ENCODE measurements around the gene CCDC92B. TPM values are rescaled to one million over a fixed set of nuclear protein-coding genes. Genes with fewer than 3 reads are reported as not detected.
"Not testable (repeated sequence)": the region's sequence is repeated elsewhere in the genome, so short reads cannot be mapped to it uniquely, and the experiment has no call there.

The CCDC92B gene
- total RNA-seq, 6 experiments from 2014 or later = not detected

DNA sequence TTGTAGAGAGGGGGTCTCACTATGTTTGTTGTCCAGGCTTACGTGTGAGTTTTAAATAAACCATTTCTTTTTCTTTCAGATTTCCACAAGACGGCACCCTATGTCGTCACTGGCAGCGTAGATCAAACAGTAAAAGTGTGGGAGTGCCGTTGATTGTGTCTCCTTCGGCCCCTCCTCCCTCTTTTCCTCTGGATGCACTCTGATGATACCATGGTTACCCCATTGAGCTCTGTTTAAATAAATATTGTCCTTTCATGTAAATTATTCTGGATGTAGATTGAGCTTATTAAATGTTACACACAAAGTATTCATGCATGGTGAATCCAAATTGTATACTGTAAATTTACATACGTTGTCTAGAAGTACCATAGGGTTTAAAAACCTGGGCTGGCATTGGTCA is 67.8 kb downstream of the CCDC92B start:
- H3K9me3 Mint-ChIP-seq = no peaks in the 10 kb centered on the region
- DNase-seq = no peak
- H3K27me3 Mint-ChIP-seq (ENCODE audit: insufficient read depth) = peaks cover 2% of the 10 kb centered on the region; the same call in 1 of the 2 replicates
- no peak overlapping the region for H3K4me3 Mint-ChIP-seq
- 0 out of 2 replicates have a peak overlapping the region, but pooled peaks have one; percentile 46 for H3K27ac Mint-ChIP-seq
- H3K4me1 Mint-ChIP-seq (ENCODE audit: low read depth) = peaks cover 9% of the 10 kb centered on the region
- TF ChIP-seq, protein P1, sequence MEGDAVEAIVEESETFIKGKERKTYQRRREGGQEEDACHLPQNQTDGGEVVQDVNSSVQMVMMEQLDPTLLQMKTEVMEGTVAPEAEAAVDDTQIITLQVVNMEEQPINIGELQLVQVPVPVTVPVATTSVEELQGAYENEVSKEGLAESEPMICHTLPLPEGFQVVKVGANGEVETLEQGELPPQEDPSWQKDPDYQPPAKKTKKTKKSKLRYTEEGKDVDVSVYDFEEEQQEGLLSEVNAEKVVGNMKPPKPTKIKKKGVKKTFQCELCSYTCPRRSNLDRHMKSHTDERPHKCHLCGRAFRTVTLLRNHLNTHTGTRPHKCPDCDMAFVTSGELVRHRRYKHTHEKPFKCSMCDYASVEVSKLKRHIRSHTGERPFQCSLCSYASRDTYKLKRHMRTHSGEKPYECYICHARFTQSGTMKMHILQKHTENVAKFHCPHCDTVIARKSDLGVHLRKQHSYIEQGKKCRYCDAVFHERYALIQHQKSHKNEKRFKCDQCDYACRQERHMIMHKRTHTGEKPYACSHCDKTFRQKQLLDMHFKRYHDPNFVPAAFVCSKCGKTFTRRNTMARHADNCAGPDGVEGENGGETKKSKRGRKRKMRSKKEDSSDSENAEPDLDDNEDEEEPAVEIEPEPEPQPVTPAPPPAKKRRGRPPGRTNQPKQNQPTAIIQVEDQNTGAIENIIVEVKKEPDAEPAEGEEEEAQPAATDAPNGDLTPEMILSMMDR (IDR thresholded peaks at IDR 0.05) = no peak
- peaks cover 55% of the 10 kb centered on the region for H3K36me3 Mint-ChIP-seq (ENCODE audit: low read depth)

- Mint-ChIP-seq H3K4me1 (ENCODE audit: low read depth) (peaks cover 2% of the 10 kb centered on the region), H3K4me3 (no peak overlapping the region), H3K27me3 (ENCODE audit: insufficient read depth) (peaks cover 2% of the 10 kb centered on the region; the same call in 1 of the 2 replicates), H3K9me3 (no peaks in the 10 kb centered on the region), H3K36me3 (ENCODE audit: low read depth) (peaks cover 58% of the 10 kb centered on the region), H3K27ac (no peak overlapping the region)
- TF ChIP-seq, protein P1 (IDR thresholded peaks at IDR 0.05) = no peak
- no peak for DNase-seq
These were observed 68.5 kb downstream of the CCDC92B start for GRCh38 chr17:2680961-2681360.

- not testable (repeated sequence) for H3K27ac Mint-ChIP-seq; H3K4me3 Mint-ChIP-seq; H3K9me3 Mint-ChIP-seq; DNase-seq; H3K27me3 Mint-ChIP-seq (ENCODE audit: insufficient read depth); H3K4me1 Mint-ChIP-seq (ENCODE audit: low read depth)
- H3K36me3 Mint-ChIP-seq (ENCODE audit: low read depth) = peaks cover 62% of the 10 kb centered on the region
These were observed 70.2 kb downstream of the CCDC92B start for GRCh38 chr17:2679247-2679646.

Small RNA genes within 50 kb of the gene (microRNA-seq; reads per million reads assigned to microRNA genes)
- not detected for gene MIR1253
- not detected for gene MIR6776

Other genes with a start within 250 kb of the CCDC92B start
- 10 to 100 TPM; 21.7 to 25.7 (median 24.1) TPM for gene METTL16, start 237.8 kb downstream of the CCDC92B start, total RNA-seq (2021; fragmentation: NEBNext Ultra II Directional; extraction: Animal tissue kit (Norgen Biotek cat#: 25700))
- gene PAFAH1B1, start 156.0 kb downstream of the CCDC92B start, total RNA-seq (2021; fragmentation: NEBNext Ultra II Directional; extraction: Animal tissue kit (Norgen Biotek cat#: 25700)) = 100 to 1,000 TPM; 159 to 186 (median 167) TPM
- 10 to 100 TPM; 42.7 to 62.9 (median 48.6) TPM for gene CLUH, start 37.9 kb downstream of the CCDC92B start, total RNA-seq (2021; fragmentation: NEBNext Ultra II Directional; extraction: Animal tissue kit (Norgen Biotek cat#: 25700))
- gene RAP1GAP2, start 46.8 kb upstream of the CCDC92B start, total RNA-seq (2021; fragmentation: NEBNext Ultra II Directional; extraction: Animal tissue kit (Norgen Biotek cat#: 25700)) = 10 to 100 TPM in 5 of 6 experiments, 1 to 10 TPM in 1; 7.9 to 27.4 (median 23.9) TPM

Data from HFFc6 (cell line).